Lung microvascular endothelial cell (primary cell): ENCODE measurements around the gene RPL5. TPM values are rescaled to one million over a fixed set of nuclear protein-coding genes. Genes with fewer than 3 reads are reported as not detected.

ENCODE experiments used
- total RNA-seq: library from RNA; depleted of rRNA; stranded (reverse); fragments of >200 nt; gene quantifications from 2 replicates; pipeline ENCODE4 v1.2.1, GENCODE V29; 2014

Gene RPL5
- total RNA-seq, 1 donor from 2014 or later: 1,042 TPM

Other genes with a start within 250 kb of the RPL5 start
- 19.4 and 19.8 TPM in 2 replicates for gene EVI5, start 46.9 kb upstream of the RPL5 start, total RNA-seq
- gene DIPK1A, start 129.4 kb downstream of the RPL5 start, total RNA-seq: 0.20 and 0.22 TPM in 2 replicates
- gene MTF2, start 247.2 kb downstream of the RPL5 start, total RNA-seq: 22.6 and 27.0 TPM in 2 replicates